Liver (tissue), 3 donors: Measurements from ENCODE around the gene UTP15.

Experiments
- CTCF ChIP-seq: fragments of 150-350 bp; IDR thresholded peaks from 2 replicates; pipeline ENCODE4 v1.5.1; 2017; ENCODE audit warnings: improper control_type of control experiment, low read depth, low read length; ENCODE audit not compliant: missing input control
- GABPA ChIP-seq, 2 donors: IDR thresholded peaks in 1 of 2; conservative IDR thresholded peaks in 1 of 2; 2 replicates each; pipeline ENCODE4 v1.6.1; 2016; ENCODE audit warnings: antibody characterized with exemption in 2 of 2, mild to moderate bottlenecking in 1 of 2, moderate library complexity in 1 of 2
- HNF4G ChIP-seq: IDR thresholded peaks from 2 replicates; pipeline ENCODE4 v1.6.1; 2016; ENCODE audit warnings: antibody characterized with exemption
- RAD21 ChIP-seq, 2 donors: IDR thresholded peaks; 2 replicates each; pipeline ENCODE4 v1.6.1; 2016; ENCODE audit warnings: antibody characterized with exemption in 2 of 2, mild to moderate bottlenecking in 2 of 2
- SP1 ChIP-seq: IDR thresholded peaks from 2 replicates; pipeline ENCODE4 v1.6.1; 2018; ENCODE audit warnings: antibody characterized with exemption, mild to moderate bottlenecking
- TAF1 ChIP-seq: conservative IDR thresholded peaks from 2 replicates; pipeline ENCODE4 v1.6.1; 2016; ENCODE audit warnings: antibody characterized with exemption, mild to moderate bottlenecking
- TF ChIP-seq, protein P1 (sequence below): IDR thresholded peaks from 2 replicates; pipeline ENCODE4 v1.6.1; 2016; ENCODE audit warnings: antibody characterized with exemption
- TF ChIP-seq, protein P2 (sequence below): IDR thresholded peaks from 2 replicates; pipeline ENCODE4 v1.6.1; 2016; ENCODE audit warnings: antibody characterized with exemption, mild to moderate bottlenecking
- TF ChIP-seq, protein P3 (sequence below): IDR thresholded peaks from 2 replicates; pipeline ENCODE4 v1.6.1; 2016; ENCODE audit warnings: antibody characterized with exemption
- donor health status: healthy.
- donor health status: healthy.

DNA sequence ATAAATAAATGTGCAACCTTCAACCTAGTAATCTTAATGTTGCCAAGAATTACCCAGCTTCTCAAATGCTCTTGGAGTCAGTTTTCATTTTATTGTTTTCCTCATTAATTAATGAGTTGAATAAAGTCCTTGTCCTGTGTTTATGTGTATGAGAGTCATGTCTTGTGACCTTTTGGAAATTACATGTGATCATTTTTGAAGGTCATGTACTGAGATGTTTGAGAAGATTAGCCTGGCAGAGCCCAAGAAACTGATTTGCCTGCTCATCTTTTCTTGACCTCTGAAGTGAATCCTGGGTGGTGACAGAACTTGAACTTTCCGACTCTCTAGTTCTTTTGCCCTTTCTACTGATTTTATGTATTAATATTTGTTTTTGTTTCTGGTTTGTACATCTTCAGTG lies 15.5 kb upstream of the UTP15 start:
- no peak for TF ChIP-seq CTCF
- no peak for TF ChIP-seq RAD21 (IDR thresholded peaks at IDR 0.05)
- TF ChIP-seq, protein P1, sequence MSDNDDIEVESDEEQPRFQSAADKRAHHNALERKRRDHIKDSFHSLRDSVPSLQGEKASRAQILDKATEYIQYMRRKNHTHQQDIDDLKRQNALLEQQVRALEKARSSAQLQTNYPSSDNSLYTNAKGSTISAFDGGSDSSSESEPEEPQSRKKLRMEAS: no peak
- no peak for TF ChIP-seq TAF1
- no peak for TF ChIP-seq GABPA (IDR thresholded peaks at IDR 0.05 in 1 of 2, conservative IDR thresholded peaks at IDR 0.05 in 1 of 2)
- TF ChIP-seq SP1: no peak
- TF ChIP-seq, protein P2, sequence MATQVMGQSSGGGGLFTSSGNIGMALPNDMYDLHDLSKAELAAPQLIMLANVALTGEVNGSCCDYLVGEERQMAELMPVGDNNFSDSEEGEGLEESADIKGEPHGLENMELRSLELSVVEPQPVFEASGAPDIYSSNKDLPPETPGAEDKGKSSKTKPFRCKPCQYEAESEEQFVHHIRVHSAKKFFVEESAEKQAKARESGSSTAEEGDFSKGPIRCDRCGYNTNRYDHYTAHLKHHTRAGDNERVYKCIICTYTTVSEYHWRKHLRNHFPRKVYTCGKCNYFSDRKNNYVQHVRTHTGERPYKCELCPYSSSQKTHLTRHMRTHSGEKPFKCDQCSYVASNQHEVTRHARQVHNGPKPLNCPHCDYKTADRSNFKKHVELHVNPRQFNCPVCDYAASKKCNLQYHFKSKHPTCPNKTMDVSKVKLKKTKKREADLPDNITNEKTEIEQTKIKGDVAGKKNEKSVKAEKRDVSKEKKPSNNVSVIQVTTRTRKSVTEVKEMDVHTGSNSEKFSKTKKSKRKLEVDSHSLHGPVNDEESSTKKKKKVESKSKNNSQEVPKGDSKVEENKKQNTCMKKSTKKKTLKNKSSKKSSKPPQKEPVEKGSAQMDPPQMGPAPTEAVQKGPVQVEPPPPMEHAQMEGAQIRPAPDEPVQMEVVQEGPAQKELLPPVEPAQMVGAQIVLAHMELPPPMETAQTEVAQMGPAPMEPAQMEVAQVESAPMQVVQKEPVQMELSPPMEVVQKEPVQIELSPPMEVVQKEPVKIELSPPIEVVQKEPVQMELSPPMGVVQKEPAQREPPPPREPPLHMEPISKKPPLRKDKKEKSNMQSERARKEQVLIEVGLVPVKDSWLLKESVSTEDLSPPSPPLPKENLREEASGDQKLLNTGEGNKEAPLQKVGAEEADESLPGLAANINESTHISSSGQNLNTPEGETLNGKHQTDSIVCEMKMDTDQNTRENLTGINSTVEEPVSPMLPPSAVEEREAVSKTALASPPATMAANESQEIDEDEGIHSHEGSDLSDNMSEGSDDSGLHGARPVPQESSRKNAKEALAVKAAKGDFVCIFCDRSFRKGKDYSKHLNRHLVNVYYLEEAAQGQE: no peak
- TF ChIP-seq HNF4G: no peak
- TF ChIP-seq, protein P3, sequence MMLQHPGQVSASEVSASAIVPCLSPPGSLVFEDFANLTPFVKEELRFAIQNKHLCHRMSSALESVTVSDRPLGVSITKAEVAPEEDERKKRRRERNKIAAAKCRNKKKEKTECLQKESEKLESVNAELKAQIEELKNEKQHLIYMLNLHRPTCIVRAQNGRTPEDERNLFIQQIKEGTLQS: no peak
